ENCODE data around the gene ARPC5L.
A peak's percentile ranks its signal among the peaks of the same experiment; 100 is the strongest.

ARPC5L gene

GRCh38 chr9:124882231-124882630, 20.3 kb downstream of the ARPC5L start:
- H3K27me3 ChIP-seq (ENCODE audit: control insufficient read depth, insufficient read depth, low read length): no peaks in the 10 kb centered on the region
- H3K4me3 ChIP-seq (ENCODE audit: low read depth, low read length): no peak overlapping the region
- peaks cover 30% of the 10 kb centered on the region for H3K36me3 ChIP-seq (ENCODE audit: control insufficient read depth, insufficient read depth, low read length)
- no peaks in the 10 kb centered on the region for H3K9me3 ChIP-seq (ENCODE audit: control insufficient read depth, insufficient read depth, low read depth, low read length)
- H3K27ac ChIP-seq (ENCODE audit: low read depth, low read length): no peak overlapping the region
- H3K9ac ChIP-seq (ENCODE audit: low read length): peak overlapping the region; percentile 7
- peaks cover 31% of the 10 kb centered on the region for H3K4me1 ChIP-seq (ENCODE audit: control insufficient read depth, insufficient read depth, low read length)

GRCh38 chr9:124884376-124884775, 22.4 kb downstream of the ARPC5L start:
- no peaks in the 10 kb centered on the region for H3K9me3 ChIP-seq (ENCODE audit: control insufficient read depth, insufficient read depth, low read depth, low read length)
- H3K9ac ChIP-seq (ENCODE audit: low read length): no peak overlapping the region
- H3K27ac ChIP-seq (ENCODE audit: low read depth, low read length): no peak overlapping the region
- peaks cover 32% of the 10 kb centered on the region for H3K36me3 ChIP-seq (ENCODE audit: control insufficient read depth, insufficient read depth, low read length)
- peaks cover 28% of the 10 kb centered on the region for H3K4me1 ChIP-seq (ENCODE audit: control insufficient read depth, insufficient read depth, low read length)
- H3K4me3 ChIP-seq (ENCODE audit: low read depth, low read length): no peak overlapping the region
- no peaks in the 10 kb centered on the region for H3K27me3 ChIP-seq (ENCODE audit: control insufficient read depth, insufficient read depth, low read length)

DNA sequence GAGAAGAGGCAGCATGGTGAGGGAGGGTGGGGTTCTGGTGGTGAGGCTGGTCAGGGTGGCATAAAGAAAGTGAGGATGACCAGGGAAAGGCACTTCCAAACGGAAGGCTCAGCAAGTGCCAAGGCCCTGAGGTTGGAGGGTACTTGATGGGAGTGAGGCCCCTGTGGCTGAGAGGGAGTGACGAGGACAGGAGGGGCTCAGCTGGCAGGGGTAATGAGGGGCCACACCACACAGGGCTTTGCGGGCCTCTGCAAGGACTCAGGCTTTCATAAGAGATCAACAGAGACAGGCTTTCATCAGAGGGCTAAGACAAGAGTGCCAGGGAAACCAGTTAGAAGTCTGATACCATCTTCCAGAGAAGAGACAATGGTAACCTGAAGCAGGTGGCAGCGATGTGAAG, 23.6 kb downstream of the ARPC5L start:
- Histone ChIP-seq H3K4me3 (ENCODE audit: low read depth, low read length) (no peak overlapping the region), H3K9ac (ENCODE audit: low read length) (no peak overlapping the region), H3K27ac (ENCODE audit: low read depth, low read length) (no peak overlapping the region), H3K9me3 (ENCODE audit: control insufficient read depth, insufficient read depth, low read depth, low read length) (no peaks in the 10 kb centered on the region), H3K4me1 (ENCODE audit: control insufficient read depth, insufficient read depth, low read length) (peaks cover 18% of the 10 kb centered on the region), H3K27me3 (ENCODE audit: control insufficient read depth, insufficient read depth, low read length) (no peaks in the 10 kb centered on the region), H3K36me3 (ENCODE audit: control insufficient read depth, insufficient read depth, low read length) (peaks cover 43% of the 10 kb centered on the region)

- H3K36me3 ChIP-seq (ENCODE audit: control insufficient read depth, insufficient read depth, low read length): peaks cover 51% of the 10 kb centered on the region
- no peak overlapping the region for H3K9ac ChIP-seq (ENCODE audit: low read length)
- no peaks in the 10 kb centered on the region for H3K9me3 ChIP-seq (ENCODE audit: control insufficient read depth, insufficient read depth, low read depth, low read length)
- H3K4me3 ChIP-seq (ENCODE audit: low read depth, low read length): no peak overlapping the region
- H3K4me1 ChIP-seq (ENCODE audit: control insufficient read depth, insufficient read depth, low read length): peaks cover 9% of the 10 kb centered on the region
- H3K27ac ChIP-seq (ENCODE audit: low read depth, low read length): no peak overlapping the region
- no peaks in the 10 kb centered on the region for H3K27me3 ChIP-seq (ENCODE audit: control insufficient read depth, insufficient read depth, low read length)
Measured at GRCh38 chr9:124886461-124886860, 24.5 kb downstream of the ARPC5L start.

GRCh38 chr9:124886866-124887492, 25.0 kb downstream of the ARPC5L start:
- H3K4me1 ChIP-seq (ENCODE audit: control insufficient read depth, insufficient read depth, low read length): peaks cover 7% of the 10 kb centered on the region
- H3K36me3 ChIP-seq (ENCODE audit: control insufficient read depth, insufficient read depth, low read length): peaks cover 49% of the 10 kb centered on the region
- no peaks in the 10 kb centered on the region for H3K9me3 ChIP-seq (ENCODE audit: control insufficient read depth, insufficient read depth, low read depth, low read length)
- H3K4me3 ChIP-seq (ENCODE audit: low read depth, low read length): no peak overlapping the region
- no peak overlapping the region for H3K27ac ChIP-seq (ENCODE audit: low read depth, low read length)
- no peaks in the 10 kb centered on the region for H3K27me3 ChIP-seq (ENCODE audit: control insufficient read depth, insufficient read depth, low read length)
- H3K9ac ChIP-seq (ENCODE audit: low read length): no peak overlapping the region

DNA sequence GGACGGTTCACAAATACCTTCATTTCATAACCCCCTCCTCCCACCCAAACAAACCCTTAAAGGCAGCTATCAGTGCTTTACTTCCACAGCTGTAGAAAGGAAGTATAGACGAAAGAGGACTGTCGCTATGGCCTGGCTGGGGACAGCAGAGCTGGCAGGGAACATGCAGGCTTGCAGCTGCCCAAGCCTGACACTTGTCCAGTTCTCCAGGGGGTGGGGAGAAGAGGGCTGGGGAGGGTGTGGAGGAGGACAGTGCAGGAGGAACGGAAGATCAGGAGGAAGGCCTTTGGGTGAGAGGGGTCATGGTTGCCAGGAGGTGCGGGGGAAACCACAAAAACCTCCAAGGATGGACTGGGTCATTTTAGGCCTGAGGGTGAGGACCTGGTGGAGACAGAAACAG, 25.9 kb downstream of the ARPC5L start:
- Histone ChIP-seq H3K27me3 (ENCODE audit: control insufficient read depth, insufficient read depth, low read length) (no peaks in the 10 kb centered on the region), H3K4me1 (ENCODE audit: control insufficient read depth, insufficient read depth, low read length) (no peaks in the 10 kb centered on the region), H3K27ac (ENCODE audit: low read depth, low read length) (no peak overlapping the region), H3K9ac (ENCODE audit: low read length) (no peak overlapping the region), H3K4me3 (ENCODE audit: low read depth, low read length) (no peak overlapping the region), H3K36me3 (ENCODE audit: control insufficient read depth, insufficient read depth, low read length) (peaks cover 42% of the 10 kb centered on the region), H3K9me3 (ENCODE audit: control insufficient read depth, insufficient read depth, low read depth, low read length) (no peaks in the 10 kb centered on the region)

DNA sequence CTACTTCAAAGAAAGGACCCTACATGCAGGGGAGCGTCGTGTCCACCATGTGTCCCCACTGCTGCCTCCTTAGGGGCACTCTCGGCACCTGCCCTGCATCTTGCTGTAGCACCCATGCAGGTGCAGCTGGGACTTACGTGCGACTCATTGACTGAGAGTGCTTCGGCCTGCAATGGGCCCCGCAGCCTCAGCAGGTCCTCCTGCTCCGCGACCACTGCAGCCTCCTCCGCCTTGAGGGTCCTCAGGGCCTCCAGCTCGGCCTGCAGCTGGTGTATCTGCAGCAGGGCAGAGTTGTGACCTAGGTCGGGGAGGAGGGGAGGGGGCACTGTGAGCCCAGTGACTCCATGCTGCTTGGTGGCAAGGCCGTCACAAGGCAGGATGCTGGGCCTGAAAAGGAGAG, 27.1 kb downstream of the ARPC5L start:
- Histone ChIP-seq H3K27me3 (ENCODE audit: control insufficient read depth, insufficient read depth, low read length) (no peaks in the 10 kb centered on the region), H3K4me3 (ENCODE audit: low read depth, low read length) (no peak overlapping the region), H3K9ac (ENCODE audit: low read length) (no peak overlapping the region), H3K27ac (ENCODE audit: low read depth, low read length) (no peak overlapping the region), H3K4me1 (ENCODE audit: control insufficient read depth, insufficient read depth, low read length) (no peaks in the 10 kb centered on the region), H3K36me3 (ENCODE audit: control insufficient read depth, insufficient read depth, low read length) (peaks cover 46% of the 10 kb centered on the region), H3K9me3 (ENCODE audit: control insufficient read depth, insufficient read depth, low read depth, low read length) (no peaks in the 10 kb centered on the region)

DNA sequence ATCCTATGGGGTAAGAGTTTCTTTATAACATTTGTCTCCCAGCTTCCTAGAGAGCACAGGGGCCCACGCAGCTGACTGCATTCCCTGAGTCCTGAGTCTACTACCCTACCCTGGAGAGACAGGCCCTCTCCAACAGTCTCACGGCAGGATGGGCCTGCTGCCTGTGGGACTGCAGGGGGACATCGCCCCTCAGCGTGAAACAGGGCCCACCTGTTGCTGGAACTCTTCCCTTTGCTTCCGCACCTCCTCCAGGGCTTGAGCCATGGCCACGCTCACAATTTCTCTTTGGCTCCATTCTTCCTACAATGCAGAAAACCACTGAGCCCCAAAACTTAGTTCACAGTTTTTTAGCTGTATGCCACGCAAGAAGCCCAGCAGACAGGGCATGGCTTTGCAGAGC, 28.2 kb downstream of the ARPC5L start:
- no peaks in the 10 kb centered on the region for H3K4me1 ChIP-seq (ENCODE audit: control insufficient read depth, insufficient read depth, low read length)
- H3K27ac ChIP-seq (ENCODE audit: low read depth, low read length): no peak overlapping the region
- no peak overlapping the region for H3K4me3 ChIP-seq (ENCODE audit: low read depth, low read length)
- peaks cover 47% of the 10 kb centered on the region for H3K36me3 ChIP-seq (ENCODE audit: control insufficient read depth, insufficient read depth, low read length)
- H3K9me3 ChIP-seq (ENCODE audit: control insufficient read depth, insufficient read depth, low read depth, low read length): no peaks in the 10 kb centered on the region
- H3K27me3 ChIP-seq (ENCODE audit: control insufficient read depth, insufficient read depth, low read length): no peaks in the 10 kb centered on the region
- no peak overlapping the region for H3K9ac ChIP-seq (ENCODE audit: low read length)

DNA sequence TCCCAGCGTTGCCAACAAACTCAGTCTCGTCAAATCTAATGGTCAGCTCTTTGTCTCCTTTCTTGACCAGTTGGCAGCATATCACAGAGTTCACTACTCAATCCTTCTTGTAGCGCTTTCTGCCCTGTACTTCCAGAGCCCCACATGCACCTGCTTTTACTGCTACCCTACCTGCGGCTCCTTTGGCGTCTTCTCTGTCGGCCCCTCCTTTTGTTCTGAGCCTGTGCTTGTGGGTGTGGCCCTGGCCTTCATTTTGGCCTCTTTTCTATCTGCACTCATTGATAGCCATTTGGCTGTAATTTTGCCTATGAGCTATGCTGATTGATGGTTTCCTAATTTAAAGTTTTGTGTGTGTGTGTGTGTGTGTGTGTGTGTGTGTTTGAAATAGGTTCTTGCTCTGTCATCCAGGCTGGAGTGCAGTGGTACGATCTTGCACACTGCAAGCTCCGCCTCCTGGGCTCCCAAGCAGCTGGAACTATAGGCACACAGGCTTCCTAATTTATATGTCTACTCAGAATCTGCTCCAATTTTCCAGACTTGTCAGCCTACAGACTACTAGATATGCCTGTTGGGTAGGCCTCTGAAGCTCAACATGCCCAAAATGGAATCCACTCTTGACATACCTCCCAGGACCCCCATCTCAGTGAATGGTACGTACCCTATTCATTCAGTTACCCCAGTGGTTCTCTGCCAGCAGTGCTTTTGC, 32.3 kb downstream of the ARPC5L start:
- H3K27me3 ChIP-seq (ENCODE audit: control insufficient read depth, insufficient read depth, low read length): no peaks in the 10 kb centered on the region
- H3K4me3 ChIP-seq (ENCODE audit: low read depth, low read length): no peak overlapping the region
- H3K9ac ChIP-seq (ENCODE audit: low read length): no peak overlapping the region
- H3K27ac ChIP-seq (ENCODE audit: low read depth, low read length): no peak overlapping the region
- peaks cover 36% of the 10 kb centered on the region for H3K36me3 ChIP-seq (ENCODE audit: control insufficient read depth, insufficient read depth, low read length)
- H3K4me1 ChIP-seq (ENCODE audit: control insufficient read depth, insufficient read depth, low read length): no peaks in the 10 kb centered on the region
- H3K9me3 ChIP-seq (ENCODE audit: control insufficient read depth, insufficient read depth, low read depth, low read length): no peaks in the 10 kb centered on the region

GRCh38 chr9:124894741-124895170, 32.8 kb downstream of the ARPC5L start:
- no peaks in the 10 kb centered on the region for H3K4me1 ChIP-seq (ENCODE audit: control insufficient read depth, insufficient read depth, low read length)
- H3K27me3 ChIP-seq (ENCODE audit: control insufficient read depth, insufficient read depth, low read length): no peaks in the 10 kb centered on the region
- H3K4me3 ChIP-seq (ENCODE audit: low read depth, low read length): no peak overlapping the region
- no peak overlapping the region for H3K9ac ChIP-seq (ENCODE audit: low read length)
- H3K36me3 ChIP-seq (ENCODE audit: control insufficient read depth, insufficient read depth, low read length): peaks cover 36% of the 10 kb centered on the region
- no peak overlapping the region for H3K27ac ChIP-seq (ENCODE audit: low read depth, low read length)
- H3K9me3 ChIP-seq (ENCODE audit: control insufficient read depth, insufficient read depth, low read depth, low read length): no peaks in the 10 kb centered on the region

GRCh38 chr9:124897570-124898460, 35.9 kb downstream of the ARPC5L start:
- no peaks in the 10 kb centered on the region for H3K4me1 ChIP-seq (ENCODE audit: control insufficient read depth, insufficient read depth, low read length)
- H3K27ac ChIP-seq (ENCODE audit: low read depth, low read length): no peak overlapping the region
- H3K36me3 ChIP-seq (ENCODE audit: control insufficient read depth, insufficient read depth, low read length): peaks cover 25% of the 10 kb centered on the region
- H3K9ac ChIP-seq (ENCODE audit: low read length): no peak overlapping the region
- no peaks in the 10 kb centered on the region for H3K9me3 ChIP-seq (ENCODE audit: control insufficient read depth, insufficient read depth, low read depth, low read length)
- no peaks in the 10 kb centered on the region for H3K27me3 ChIP-seq (ENCODE audit: control insufficient read depth, insufficient read depth, low read length)
- H3K4me3 ChIP-seq (ENCODE audit: low read depth, low read length): no peak overlapping the region
